ENCODE results near the gene ASB18.
"Not testable (repeated sequence)": the region's sequence is repeated elsewhere in the genome, so short reads cannot be mapped to it uniquely, and the experiment has no call there.

Gene ASB18

DNA sequence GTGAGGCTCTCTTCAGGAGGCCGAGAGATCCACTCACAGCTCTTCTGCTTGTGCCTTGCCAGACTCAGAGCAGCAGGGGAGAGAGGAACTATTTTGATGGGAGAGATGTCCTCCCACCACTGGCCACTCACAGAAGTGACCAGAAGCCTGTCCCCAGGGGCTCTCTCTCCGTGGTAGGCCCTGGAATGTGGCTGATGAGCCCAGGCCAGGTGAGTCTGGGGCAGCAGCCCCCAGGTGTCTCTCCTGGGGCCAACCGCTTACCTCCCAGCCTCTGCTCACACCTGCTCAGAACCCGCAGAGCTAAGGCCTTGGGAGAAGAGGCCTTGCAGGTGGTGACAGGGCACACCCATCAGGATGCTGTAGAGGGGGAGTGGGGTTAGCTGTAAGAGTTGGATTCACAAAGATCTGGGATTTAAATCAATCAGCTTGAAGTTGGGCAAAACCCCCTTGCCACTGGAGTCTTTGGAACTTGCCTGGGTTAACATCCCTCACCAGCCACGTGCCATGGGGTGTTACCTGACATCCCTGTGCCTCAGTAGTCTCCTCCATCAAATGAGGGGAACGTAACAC lies 29.1 kb upstream of the ASB18 start:
- H3K4me3 ChIP-seq (ENCODE audit: low read depth, low read length) = no peak overlapping the region
- TF ChIP-seq CTCF (IDR thresholded peaks at IDR 0.05; ENCODE audit: low read depth, low read length) = no peak

DNA sequence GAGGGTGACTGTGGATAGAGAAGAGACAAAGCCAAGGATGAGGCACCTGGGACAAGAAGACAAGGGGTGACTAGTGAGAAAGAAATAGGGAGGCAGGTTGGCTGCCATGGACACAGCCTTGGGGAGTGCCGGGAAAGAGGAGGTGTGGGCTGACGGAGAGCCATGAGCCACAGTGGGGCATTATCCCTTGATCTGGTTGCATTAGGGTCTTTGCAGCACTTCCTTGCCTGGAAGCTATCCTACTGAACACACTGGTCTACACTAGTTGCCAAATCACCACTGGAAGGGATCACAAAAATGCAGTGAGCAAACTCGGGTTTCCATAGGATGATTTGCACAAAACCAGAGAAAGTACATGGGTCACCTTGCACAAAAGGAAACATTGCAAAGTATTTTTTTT lies 27.7 kb upstream of the ASB18 start:
- H3K4me3 ChIP-seq (ENCODE audit: low read depth, low read length) = no peak overlapping the region
- TF ChIP-seq CTCF (IDR thresholded peaks at IDR 0.05; ENCODE audit: low read depth, low read length) = no peak

DNA sequence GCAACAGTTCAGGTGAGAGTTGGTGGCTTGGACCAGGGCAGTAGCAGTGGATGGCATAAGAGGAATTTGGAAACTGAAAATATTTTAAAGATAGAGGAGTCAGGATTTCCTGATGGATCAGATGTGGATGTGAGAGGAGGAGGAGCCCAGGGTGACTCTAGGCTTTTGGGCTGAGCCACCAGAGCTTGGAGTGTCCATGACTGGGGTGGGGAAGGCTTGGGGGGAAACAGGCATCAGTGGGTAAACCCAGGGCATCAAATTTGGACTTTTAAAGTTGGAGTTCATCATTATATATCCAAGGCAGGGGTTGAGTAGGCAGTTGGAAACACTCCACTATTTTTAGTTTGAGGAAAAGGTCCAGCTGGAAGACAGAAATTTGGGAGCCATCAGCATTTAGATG lies 27.3 kb upstream of the ASB18 start:
- H3K4me3 ChIP-seq (ENCODE audit: low read depth, low read length) = no peak overlapping the region
- TF ChIP-seq CTCF (IDR thresholded peaks at IDR 0.05; ENCODE audit: low read depth, low read length) = no peak

DNA sequence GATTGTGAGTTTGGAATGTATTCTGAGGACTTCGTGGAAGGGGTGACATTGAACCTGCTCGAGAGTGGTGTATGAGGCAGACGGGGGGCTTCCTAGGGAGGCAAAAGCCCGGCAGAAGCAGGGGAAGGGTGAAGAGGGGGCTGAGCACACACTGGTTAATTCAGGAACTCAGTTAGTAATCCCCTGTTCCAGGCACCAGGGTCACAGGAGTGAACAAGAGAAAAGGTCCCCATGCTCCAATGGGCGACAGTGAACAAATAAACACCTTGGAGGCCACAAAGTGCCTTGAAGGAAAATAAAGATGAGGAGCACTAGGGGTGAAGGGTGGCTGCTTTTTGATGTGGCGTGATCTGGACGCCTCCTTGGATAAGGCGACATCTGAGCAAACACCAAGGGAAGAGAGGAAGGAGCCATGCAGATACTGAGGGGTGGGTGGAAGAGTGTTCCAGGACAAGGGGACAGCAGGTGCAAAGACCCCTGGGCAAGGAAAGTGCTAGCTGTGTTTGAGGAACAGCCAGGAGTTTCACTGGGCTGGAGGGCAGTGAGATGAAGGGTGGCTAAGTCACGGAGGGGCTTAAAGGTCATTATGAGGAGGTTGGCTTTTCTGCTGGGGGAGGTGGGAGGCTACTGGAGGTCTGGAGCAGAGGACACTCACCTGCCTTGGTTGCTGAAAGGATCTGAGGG lies 26.7 kb upstream of the ASB18 start:
- TF ChIP-seq CTCF (IDR thresholded peaks at IDR 0.05; ENCODE audit: low read depth, low read length) = no peak
- no peak overlapping the region for H3K4me3 ChIP-seq (ENCODE audit: low read depth, low read length)

GRCh38 chr2:236289766-236290462 lies 25.7 kb upstream of the ASB18 start:
- TF ChIP-seq CTCF (IDR thresholded peaks at IDR 0.05; ENCODE audit: low read depth, low read length) = no peak
- no peak overlapping the region for H3K4me3 ChIP-seq (ENCODE audit: low read depth, low read length)

- H3K4me3 ChIP-seq (ENCODE audit: low read depth, low read length) = not testable (repeated sequence)
Measured at GRCh38 chr2:236288373-236288772, 24.2 kb upstream of the ASB18 start.

DNA sequence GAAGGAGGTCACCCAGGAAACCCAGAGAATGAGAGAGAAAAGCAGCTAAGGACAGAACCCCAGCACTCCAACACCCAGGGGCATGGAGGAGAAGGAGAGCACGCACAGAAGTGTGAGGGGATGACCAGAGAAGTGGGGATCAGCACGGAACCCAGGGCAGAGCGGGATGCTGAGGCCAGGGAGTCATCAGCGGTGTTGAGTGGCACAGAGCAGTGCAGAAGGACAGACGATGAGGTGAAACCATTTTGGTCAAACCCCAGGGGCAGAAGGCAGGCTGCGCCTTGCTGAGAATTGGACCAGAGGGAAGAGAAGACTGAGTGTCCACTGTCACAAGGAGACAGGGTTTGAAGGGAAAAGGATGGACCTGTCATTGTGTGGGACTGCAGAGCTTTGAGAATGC lies 23.4 kb upstream of the ASB18 start:
- no peak overlapping the region for H3K4me3 ChIP-seq (ENCODE audit: low read depth, low read length)
- TF ChIP-seq CTCF (IDR thresholded peaks at IDR 0.05; ENCODE audit: low read depth, low read length) = no peak

All from WI38 (cell line).